Occipital lobe (tissue), 2 donors: ENCODE measurements around the gene TMEM176A. TPM values are rescaled to one million over a fixed set of nuclear protein-coding genes. Genes with fewer than 3 reads are reported as not detected.

ENCODE experiments used
- DNase-seq: peaks from one replicate; lab custom pipeline; 2025; lab: John Stamatoyannopoulos, UW
- total RNA-seq: library from RNA; depleted of rRNA; stranded (reverse); fragments of >200 nt; gene quantifications from one replicate; pipeline ENCODE4 v1.2.3, GENCODE V29; 2014

Gene TMEM176A
- total RNA-seq, 1 donor from 2014 or later, result 0.47 TPM

GRCh38 chr7:150787321-150788281 is 13.0 kb upstream of the TMEM176A start:
- DNase-seq, result no peak

GRCh38 chr7:150788474-150789269 is 11.9 kb upstream of the TMEM176A start:
- no peak for DNase-seq

- DNase-seq, result no peak
Measured at GRCh38 chr7:150790416-150791075, 10.0 kb upstream of the TMEM176A start.

GRCh38 chr7:150791304-150791703 is 9.3 kb upstream of the TMEM176A start:
- DNase-seq, result no peak

DNA sequence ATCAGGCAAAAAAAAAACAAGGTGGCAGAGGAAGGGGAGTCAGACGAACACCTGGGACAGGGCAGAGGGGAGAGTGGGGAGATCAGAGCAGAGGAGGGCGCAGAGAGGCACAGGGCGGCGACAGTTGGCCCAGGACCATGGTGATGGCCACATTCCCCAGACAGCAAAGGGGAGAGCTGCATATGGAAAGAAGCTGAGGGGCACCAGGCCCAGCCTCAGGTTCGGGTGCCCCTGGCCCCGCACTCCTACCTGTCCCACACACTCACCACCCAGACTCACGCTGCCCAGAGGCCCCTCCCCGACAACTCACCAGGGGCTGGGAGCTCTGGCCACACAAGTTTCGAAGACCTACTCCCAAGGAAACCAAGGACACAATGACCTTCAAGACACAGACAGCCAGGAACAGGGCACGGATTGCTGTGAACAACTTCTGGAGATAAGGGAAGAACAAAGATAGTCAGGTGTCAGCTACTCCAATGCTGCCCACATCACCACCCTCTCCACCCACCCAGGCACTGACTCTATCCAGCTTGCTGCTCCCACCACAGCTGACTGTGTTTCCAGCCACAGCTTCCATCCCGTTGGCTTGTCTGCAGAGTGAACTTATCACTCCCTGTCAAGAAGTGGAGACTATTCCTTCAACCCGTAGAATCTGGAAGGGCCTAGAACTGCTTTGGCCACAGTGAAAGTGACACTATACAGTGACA is 8.7 kb upstream of the TMEM176A start:
- no peak for DNase-seq

- DNase-seq, result no peak
Measured at GRCh38 chr7:150793569-150794238, 6.9 kb upstream of the TMEM176A start.

- no peak for DNase-seq
Measured at GRCh38 chr7:150797661-150798060, 2.9 kb upstream of the TMEM176A start.

- DNase-seq, result no peak
Measured at GRCh38 chr7:150799156-150799555, 1.4 kb upstream of the TMEM176A start.

DNA sequence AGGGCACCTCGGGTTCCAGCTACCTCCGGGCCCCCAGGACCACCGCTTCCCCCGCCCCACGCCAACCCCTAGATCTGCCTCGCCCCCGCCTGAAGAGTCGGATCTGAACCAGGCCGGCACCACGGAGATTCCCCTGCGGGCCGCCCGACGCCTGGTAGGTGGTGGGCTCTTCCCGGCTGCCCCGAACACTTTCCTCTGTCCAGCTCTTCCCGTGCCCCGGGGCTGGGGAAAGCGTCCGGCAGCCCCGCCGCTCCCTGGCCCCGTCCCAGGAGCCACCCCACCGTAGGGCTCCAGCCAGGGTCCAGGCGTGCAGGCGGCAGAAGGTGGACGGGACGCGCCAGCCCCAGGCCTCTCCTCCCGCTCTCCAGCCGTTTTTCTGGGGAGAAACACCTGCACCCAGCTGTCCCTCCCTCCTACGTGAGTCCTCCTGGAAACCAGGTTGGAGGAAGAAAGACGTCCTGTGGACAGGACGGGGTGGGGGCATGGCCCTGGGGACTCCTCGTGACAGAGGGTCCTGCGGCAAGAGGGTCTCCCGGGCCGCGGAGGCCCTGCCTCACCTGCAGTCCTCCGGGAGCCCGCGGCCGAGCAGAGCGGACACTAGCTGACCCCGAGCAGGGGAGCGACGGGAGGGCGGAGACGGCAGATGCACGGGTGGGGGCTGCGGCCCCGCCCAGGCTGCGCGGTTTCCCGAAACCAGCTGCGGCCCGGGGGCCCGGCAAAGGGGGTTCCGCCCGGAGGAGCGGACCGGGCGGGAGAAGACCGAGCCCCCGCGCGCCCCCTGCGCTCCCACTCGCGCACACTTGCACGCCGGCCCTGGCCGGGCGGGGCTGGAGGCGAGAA is 608 bp upstream of the TMEM176A start, which contains the start of gene TMEM176B:
Gene TMEM176B, minus strand, starts transcription at position 624 of the 840 bp plus-strand sequence. CDS start 3,795 bp downstream, outside the sequence.
- DNase-seq, result no peak

DNA sequence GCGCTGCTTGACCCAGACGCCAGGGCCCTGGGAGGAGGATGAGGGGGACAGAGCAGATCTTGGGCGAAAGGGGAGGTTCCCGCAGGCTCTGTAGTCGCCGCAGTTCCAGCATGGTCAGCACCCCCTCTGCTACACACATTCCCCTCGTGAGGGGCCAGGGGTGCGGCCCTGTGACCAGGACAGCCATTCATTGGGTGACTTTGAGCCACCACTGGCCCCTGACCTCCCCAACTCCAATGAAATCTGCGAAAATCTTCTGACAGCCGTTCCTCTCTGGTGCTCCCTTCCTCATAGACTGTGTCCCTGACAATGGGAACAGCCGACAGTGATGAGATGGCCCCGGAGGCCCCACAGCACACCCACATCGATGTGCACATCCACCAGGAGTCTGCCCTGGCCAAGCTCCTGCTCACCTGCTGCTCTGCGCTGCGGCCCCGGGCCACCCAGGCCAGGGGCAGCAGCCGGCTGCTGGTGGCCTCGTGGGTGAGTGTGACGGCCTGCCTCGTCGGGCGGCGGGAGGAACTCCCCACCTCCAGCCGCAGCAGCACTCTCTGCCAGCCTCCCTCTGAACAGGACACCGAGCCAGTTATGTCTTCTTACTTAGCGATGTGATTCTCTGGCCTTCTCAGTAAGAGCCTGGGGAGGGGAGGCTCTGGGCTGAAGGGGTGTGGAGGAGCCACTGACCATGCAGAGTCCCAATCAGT is 825 bp downstream of the TMEM176A start:
- no peak for DNase-seq

GRCh38 chr7:150801946-150802771 is 1.6 kb downstream of the TMEM176A start:
- no peak for DNase-seq

DNA sequence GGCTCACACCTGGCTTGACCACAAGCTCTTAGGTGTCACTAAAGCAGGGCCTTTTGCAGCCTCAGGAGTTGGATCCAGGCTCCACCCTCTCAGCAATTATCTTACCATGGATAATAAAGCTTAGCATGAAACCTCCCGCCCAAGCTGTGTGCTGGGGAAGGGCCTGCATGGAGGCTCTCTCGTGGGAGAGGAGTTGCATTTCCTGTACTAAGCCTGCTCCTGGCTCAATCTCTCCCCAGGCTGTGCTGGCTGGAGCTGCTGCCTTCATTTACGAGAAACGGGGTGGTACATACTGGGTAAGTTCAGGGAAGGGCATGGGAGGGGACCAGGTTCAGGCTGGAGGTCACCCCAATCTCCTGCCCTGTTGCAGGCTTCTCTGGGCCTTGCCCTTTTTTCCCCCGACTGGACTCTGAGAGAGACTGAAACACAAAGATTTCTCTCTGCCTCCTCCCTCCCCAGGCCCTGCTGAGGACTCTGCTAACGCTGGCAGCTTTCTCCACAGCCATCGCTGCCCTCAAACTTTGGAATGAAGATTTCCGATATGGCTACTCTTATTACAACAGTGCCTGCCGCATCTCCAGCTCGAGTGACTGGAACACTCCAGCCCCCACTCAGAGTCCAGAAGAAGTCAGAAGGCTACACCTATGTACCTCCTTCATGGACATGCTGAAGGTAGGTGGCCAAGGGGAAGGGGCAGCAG is 2.7 kb downstream of the TMEM176A start:
- DNase-seq, result no peak

- no peak for DNase-seq
Measured at GRCh38 chr7:150804802-150805201, 4.2 kb downstream of the TMEM176A start.

- DNase-seq, result no peak
Measured at GRCh38 chr7:150805864-150806263, 5.3 kb downstream of the TMEM176A start.

DNA sequence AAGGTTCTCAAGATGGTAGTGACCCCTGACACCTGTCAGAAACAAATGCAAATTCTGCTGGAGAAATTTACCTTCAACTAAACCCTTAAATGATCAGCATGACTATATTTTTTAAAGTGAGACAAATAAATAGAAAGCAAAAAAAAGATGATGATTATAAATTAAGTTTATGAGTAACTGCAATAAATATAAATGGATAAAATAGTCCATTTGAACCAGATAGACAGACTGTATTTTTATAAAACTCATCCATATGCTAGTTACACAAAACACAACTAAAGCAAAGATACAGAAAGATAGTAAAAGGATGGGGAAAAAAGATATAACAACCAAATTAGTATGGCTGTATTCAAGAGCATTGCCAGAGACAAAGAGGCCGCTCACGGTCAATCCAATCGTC is 5.9 kb downstream of the TMEM176A start:
- DNase-seq, result no peak

DNA sequence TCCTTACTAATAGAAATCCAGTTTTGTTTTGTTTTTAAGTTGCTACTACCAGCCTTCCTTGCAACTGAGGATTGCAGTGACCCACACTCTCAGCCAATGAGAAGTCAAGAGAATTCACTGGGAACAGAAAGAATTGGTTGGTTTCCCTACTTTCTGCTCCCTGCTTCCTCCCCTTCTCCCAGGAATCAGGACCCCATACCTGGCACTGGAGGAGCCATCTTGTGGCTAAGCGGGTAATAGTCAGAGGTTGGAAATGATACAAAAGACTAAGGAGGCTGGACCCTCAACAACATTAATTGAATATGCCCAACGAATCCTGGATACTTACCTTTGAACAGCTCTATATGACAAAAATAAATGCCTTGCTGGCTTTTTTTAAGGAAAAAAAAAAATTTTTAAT is 6.3 kb downstream of the TMEM176A start:
- no peak for DNase-seq
